RWPE1 (cell line): ENCODE results near the gene SLC25A22.
A peak's percentile ranks its signal among the peaks of the same experiment; 100 is the strongest.

Experiments
- CTCF ChIA-PET: fragments of 350-600 bp; sonication (Branson Sonifier 250); formaldehyde crosslinking; extraction: SDS; loops from one replicate; lab custom pipeline; 2021; lab: Yijun Ruan, JAX
- POLR2A ChIA-PET: fragments of 400-600 bp; formaldehyde crosslinking; extraction: SDS; loops from one replicate; lab custom pipeline; 2020; ENCODE audit warnings: antibody characterized with exemption; ENCODE audit not compliant: low non-redundant PET; lab: Yijun Ruan, JAX
- DNase-seq: peaks from one replicate; pipeline ENCODE4 v3.0.0; 2012; ENCODE audit warnings: low spot score
- H3K27ac ChIP-seq: fragments of 450-650 bp; 2 replicates; pipeline ENCODE4 v1.5.1; 2017
- CTCF ChIP-seq: fragments of 450-650 bp; conservative IDR thresholded peaks from 2 replicates; pipeline ENCODE4 v1.5.1; 2017; ENCODE audit warnings: low read depth, mild to moderate bottlenecking

SLC25A22 gene

GRCh38 chr11:798093-798713 is at the start of gene SLC25A22:
TSS of gene SLC25A22 (minus strand) at chr11:798281. CDS start at chr11:795006, 3,275 bp downstream.
- peak; percentile 84 for DNase-seq
- ChIA-PET CTCF (interaction anchor here (0.8 kb wide), 1 partner anchor 18 kb away, joined by 3 read pairs; no protein-coding TSS in a partner anchor), POLR2A (no interaction called here)
- peak within 1 kb of the TSS; percentile 96 for H3K27ac ChIP-seq
- peak; percentile 93 for TF ChIP-seq CTCF

- ChIA-PET POLR2A (no interaction called here), CTCF (interaction anchor here (0.7 to 1.4 kb wide), 6 partner anchors 22 to 205 kb away, joined by 3 to 5 read pairs (median 5); no protein-coding TSS in a partner anchor)
- peak overlapping the region; percentile 99 for H3K27ac ChIP-seq
- no peak for TF ChIP-seq CTCF
- no peak for DNase-seq
Observed at GRCh38 chr11:847876-848275, 49.8 kb upstream of the SLC25A22 start.

- H3K27ac ChIP-seq = peak overlapping the region; percentile 99
- ChIA-PET POLR2A (interaction anchor here (0.6 kb wide), 1 partner anchor 596 kb away, joined by 3 read pairs; no protein-coding TSS in a partner anchor), CTCF (interaction anchor here (0.6 kb wide), 1 partner anchor 281 kb away, joined by 3 read pairs; no protein-coding TSS in a partner anchor)
- TF ChIP-seq CTCF = no peak
- no peak for DNase-seq
Observed at GRCh38 chr11:846496-847098, 48.5 kb upstream of the SLC25A22 start.

GRCh38 chr11:845872-846495 is 47.9 kb upstream of the SLC25A22 start:
- DNase-seq = no peak
- TF ChIP-seq CTCF = no peak
- ChIA-PET CTCF (interaction anchor here (0.6 kb wide), 1 partner anchor 281 kb away, joined by 3 read pairs; no protein-coding TSS in a partner anchor), POLR2A (interaction anchor here (0.5 to 0.6 kb wide), 2 partner anchors 142 to 597 kb away, joined by 3 read pairs; no protein-coding TSS in a partner anchor)
- peak overlapping the region; percentile 99 for H3K27ac ChIP-seq

GRCh38 chr11:844693-845644 is 46.9 kb upstream of the SLC25A22 start:
- peak overlapping the region; percentile 99 for H3K27ac ChIP-seq

More at GRCh38 chr11:844693-845644, 46.9 kb upstream of the SLC25A22 start:
- DNase-seq = peak; percentile 75
- ChIA-PET CTCF (interaction anchor here (0.6 to 1.5 kb wide), 4 partner anchors 80 to 670 kb away, joined by 3 to 5 read pairs (median 4); no protein-coding TSS in a partner anchor), POLR2A (interaction anchor here (1.3 kb wide), 1 partner anchor 26 kb away, joined by 4 read pairs; no protein-coding TSS in a partner anchor)
- no peak for TF ChIP-seq CTCF
